Liver (tissue), 9 donors: ENCODE data around the gene NUDT14. TPM values are rescaled to one million over a fixed set of nuclear protein-coding genes. Genes with fewer than 3 reads are reported as not detected.

Experiments
- DNase-seq: peaks from one replicate; pipeline ENCODE4 v3.0.0-alpha.2; 2017; ENCODE audit warnings: low spot score
- H3K27ac ChIP-seq, 2 donors: one replicate each; pipeline ENCODE4 v1.7.0; 2013; ENCODE audit warnings: inconsistent platforms in 2 of 2, low read length in 2 of 2, control low read depth in 1 of 2, low read depth in 1 of 2, mild to moderate bottlenecking in 1 of 2
- H3K27me3 ChIP-seq, 4 donors: one replicate each; pipeline versions ENCODE4 v1.6.1 to v1.7.0; 2013; ENCODE audit warnings: low read length in 3 of 4, inconsistent platforms in 1 of 4, mild to moderate bottlenecking in 1 of 4, moderate library complexity in 1 of 4; ENCODE audit not compliant: control insufficient read depth in 4 of 4, insufficient read depth in 4 of 4
- H3K36me3 ChIP-seq, 4 donors: one replicate each; pipeline versions ENCODE4 v1.6.1 to v1.7.0; 2013; ENCODE audit warnings: low read length in 3 of 4, mild to moderate bottlenecking in 3 of 4, low read depth in 1 of 4, moderate library complexity in 1 of 4; ENCODE audit not compliant: control insufficient read depth in 4 of 4, insufficient read depth in 3 of 4
- H3K4me1 ChIP-seq, 4 donors: one replicate each; pipeline versions ENCODE4 v1.6.1 to v1.7.0; 2013; ENCODE audit warnings: low read length in 3 of 4, mild to moderate bottlenecking in 3 of 4, moderate library complexity in 1 of 4; ENCODE audit not compliant: control insufficient read depth in 4 of 4, insufficient read depth in 4 of 4
- H3K4me3 ChIP-seq, 3 donors: one replicate each; pipeline versions ENCODE4 v1.6.1 to v1.7.0; 2013; ENCODE audit warnings: low read length in 3 of 3, control low read depth in 1 of 3, low read depth in 1 of 3, mild to moderate bottlenecking in 1 of 3
- H3K9ac ChIP-seq, 2 donors: one replicate each; pipeline ENCODE4 v1.7.0; 2013; ENCODE audit warnings: low read length in 2 of 2, mild to moderate bottlenecking in 2 of 2, moderate library complexity in 2 of 2, control low read depth in 1 of 2, low read depth in 1 of 2
- H3K9me3 ChIP-seq, 4 donors: one replicate each; pipeline versions ENCODE4 v1.6.1 to v1.7.0; 2013; ENCODE audit warnings: low read length in 3 of 4; ENCODE audit not compliant: control insufficient read depth in 4 of 4
- ATF3 ChIP-seq: IDR thresholded peaks from 2 replicates; pipeline ENCODE4 v1.6.1; 2016; ENCODE audit warnings: antibody characterized with exemption
- CTCF ChIP-seq: fragments of 150-350 bp; IDR thresholded peaks from 2 replicates; pipeline ENCODE4 v1.5.1; 2017; ENCODE audit warnings: improper control_type of control experiment, low read depth, low read length; ENCODE audit not compliant: missing input control
- EGR1 ChIP-seq, 2 donors: IDR thresholded peaks; 2 replicates each; pipeline ENCODE4 v1.6.1; 2016 to 2018; ENCODE audit warnings: antibody characterized with exemption in 2 of 2, low read depth in 2 of 2
- FOXA1 ChIP-seq: IDR thresholded peaks from 2 replicates; pipeline ENCODE4 v1.6.1; 2016; ENCODE audit warnings: antibody characterized with exemption
- FOXA2 ChIP-seq: IDR thresholded peaks from 2 replicates; pipeline ENCODE4 v1.6.1; 2016; ENCODE audit warnings: antibody characterized with exemption
- GABPA ChIP-seq, 2 donors: IDR thresholded peaks in 1 of 2; conservative IDR thresholded peaks in 1 of 2; 2 replicates each; pipeline ENCODE4 v1.6.1; 2016; ENCODE audit warnings: antibody characterized with exemption in 2 of 2, mild to moderate bottlenecking in 1 of 2, moderate library complexity in 1 of 2
- HNF4A ChIP-seq, 2 donors: conservative IDR thresholded peaks; 2 replicates each; pipeline ENCODE4 v1.6.1; 2016; ENCODE audit warnings: antibody characterized with exemption in 2 of 2, mild to moderate bottlenecking in 2 of 2
- HNF4G ChIP-seq: IDR thresholded peaks from 2 replicates; pipeline ENCODE4 v1.6.1; 2016; ENCODE audit warnings: antibody characterized with exemption
- JUND ChIP-seq, 2 donors: IDR thresholded peaks; 2 replicates each; pipeline ENCODE4 v1.6.1; 2016; ENCODE audit warnings: antibody characterized with exemption in 2 of 2
- MAX ChIP-seq: IDR thresholded peaks from 2 replicates; pipeline ENCODE4 v1.6.1; 2016; ENCODE audit warnings: antibody characterized with exemption
- NR2F2 ChIP-seq: IDR thresholded peaks from 2 replicates; pipeline ENCODE4 v1.6.1; 2016; ENCODE audit warnings: antibody characterized with exemption
- RAD21 ChIP-seq, 2 donors: IDR thresholded peaks; 2 replicates each; pipeline ENCODE4 v1.6.1; 2016; ENCODE audit warnings: antibody characterized with exemption in 2 of 2, mild to moderate bottlenecking in 2 of 2
- REST ChIP-seq: IDR thresholded peaks from 2 replicates; pipeline ENCODE4 v1.6.1; 2016; ENCODE audit warnings: antibody characterized with exemption, mild to moderate bottlenecking
- RXRA ChIP-seq, 2 donors: IDR thresholded peaks; 2 replicates each; pipeline ENCODE4 v1.6.1; 2017 to 2018; ENCODE audit warnings: antibody characterized with exemption in 2 of 2, mild to moderate bottlenecking in 1 of 2
- SP1 ChIP-seq: IDR thresholded peaks from 2 replicates; pipeline ENCODE4 v1.6.1; 2018; ENCODE audit warnings: antibody characterized with exemption, mild to moderate bottlenecking
- TAF1 ChIP-seq: conservative IDR thresholded peaks from 2 replicates; pipeline ENCODE4 v1.6.1; 2016; ENCODE audit warnings: antibody characterized with exemption, mild to moderate bottlenecking
- YY1 ChIP-seq: IDR thresholded peaks from 2 replicates; pipeline ENCODE4 v1.6.1; 2016; ENCODE audit warnings: antibody characterized with exemption, mild to moderate bottlenecking
- ZBTB33 ChIP-seq: IDR thresholded peaks from 2 replicates; pipeline ENCODE4 v1.6.1; 2016; ENCODE audit warnings: antibody characterized with exemption
- WGBS: extraction: QIAGEN DNeasy Blood & Tissue Kit; methylation state at CpG from one replicate; pipeline ENCODE4 v1.1.7; 2013; 5-methylcytosine and 5-hydroxymethylcytosine counted together
- polyA plus RNA-seq, 2 donors: library from polyadenylated mRNA; stranded (reverse) in 1 of 2; unstranded in 1 of 2; fragments of 200-250 nt in 1 of 2; fragments of >200 nt in 1 of 2; fragmentation: Nextera tagmentation in 1 of 2; extraction: Ambion mirVana in 1 of 2; gene quantifications; one replicate each; pipeline versions ENCODE4 v1.2.1 to v1.2.3, GENCODE V29; 2013 to 2015
- total RNA-seq, 2 donors: library from RNA; depleted of rRNA; stranded (reverse); fragments of >200 nt; gene quantifications; one replicate each; pipeline ENCODE4 v1.2.3, GENCODE V29; 2014
- donor health status: healthy.
- donor health status: healthy.
- donor health status: healthy.
- donor health status: healthy.
- donor health status: healthy.

NUDT14 gene
- total and polyA plus RNA-seq, 4 donors = 3.8 to 24.2 (median 8.0) TPM

GRCh38 chr14:105204931-105205672, 24.0 kb upstream of the NUDT14 start:
- TF ChIP-seq FOXA1 (no peak), HNF4A (conservative IDR thresholded peaks at IDR 0.05) (no peak), HNF4G (no peak), SP1 (peak; percentile 25)
- WGBS = 56% methylated on average over 21 of the region's 21 CpGs
- Histone ChIP-seq H3K27me3 (no peaks in the 10 kb centered on the region), H3K9ac (no peak overlapping the region), H3K9me3 (no peaks in the 10 kb centered on the region), H3K4me1 (peaks cover 12 to 29% (median 23%) of the 10 kb centered on the region in 4 donors), H3K27ac (peak overlapping the region; percentile 71 to 77), H3K4me3 (no peak overlapping the region), H3K36me3 (peaks cover 0 to 3% (median under 1%) of the 10 kb centered on the region in 4 donors)
- no peak for DNase-seq

GRCh38 chr14:105204206-105204930, 23.3 kb upstream of the NUDT14 start:
- 34% methylated on average over 24 of the region's 24 CpGs for WGBS
- Histone ChIP-seq H3K9me3 (no peaks in the 10 kb centered on the region), H3K36me3 (no peaks in the 10 kb centered on the region), H3K4me3 (no peak overlapping the region), H3K9ac (no peak overlapping the region), H3K4me1 (peaks cover 12 to 29% (median 23%) of the 10 kb centered on the region in 4 donors), H3K27me3 (no peaks in the 10 kb centered on the region), H3K27ac (peak overlapping the region; percentile 71 to 77)
- no peak for DNase-seq
- peak in 1 of 2 donors; percentile 37 for TF ChIP-seq JUND (IDR thresholded peaks at IDR 0.05)
- TF ChIP-seq FOXA1 = peak; percentile 40
- no peak for TF ChIP-seq TAF1
- peak; percentile 48 for TF ChIP-seq NR2F2
- no peak for TF ChIP-seq CTCF
- no peak for TF ChIP-seq ATF3
- peak; percentile 92 to 99 for TF ChIP-seq RXRA (IDR thresholded peaks at IDR 0.05)
- TF ChIP-seq ZBTB33 = no peak
- no peak for TF ChIP-seq YY1
- peak; percentile 73 to 92 for TF ChIP-seq HNF4A (conservative IDR thresholded peaks at IDR 0.05)
- peak; percentile 26 for TF ChIP-seq REST
- TF ChIP-seq RAD21 (IDR thresholded peaks at IDR 0.05) = peak in 1 of 2 donors; percentile 54
- peak; percentile 38 for TF ChIP-seq FOXA2
- peak in 1 of 2 donors; percentile 44 for TF ChIP-seq EGR1 (IDR thresholded peaks at IDR 0.05; ENCODE audit: low read depth in 2 of 2)
- peak; percentile 92 for TF ChIP-seq SP1
- no peak for TF ChIP-seq HNF4G
- TF ChIP-seq MAX = no peak
- peak in 1 of 2 donors; percentile 56 for TF ChIP-seq GABPA (IDR thresholded peaks at IDR 0.05 in 1 of 2, conservative IDR thresholded peaks at IDR 0.05 in 1 of 2)
